SK-N-SH (cell line): ENCODE measurements around the gene PRKCH. TPM values are rescaled to one million over a fixed set of nuclear protein-coding genes. Genes with fewer than 3 reads are reported as not detected.

Experiments
- CTCF ChIA-PET: fragments of 300-600, 350-600 bp; formaldehyde crosslinking; extraction: SDS; loops from one replicate; lab custom pipeline; 2021; lab: Yijun Ruan, JAX
- POLR2A ChIA-PET: fragments of 350-600 bp; sonication (Branson Sonifier 250); formaldehyde crosslinking; extraction: SDS; loops from one replicate; lab custom pipeline; 2020; ENCODE audit warnings: antibody characterized with exemption, inconsistent platforms; lab: Yijun Ruan, JAX
- DNase-seq: peaks from one replicate; pipeline ENCODE4 v3.0.0; 2012
- H2AFZ ChIP-seq: fragments of 200-600 bp; sonication (generic); 2 replicates; pipeline ENCODE4 v1.8.1; 2016; ENCODE audit warnings: antibody characterized with exemption, mild to moderate bottlenecking, low read depth
- H3F3A ChIP-seq: fragments of 200-600 bp; sonication (generic); replicated peaks from 2 replicates; pipeline ENCODE3; 2016; ENCODE audit warnings: antibody characterized with exemption, mild to moderate bottlenecking; ENCODE audit not compliant: insufficient read depth
- H3K27ac ChIP-seq, 2 experiments: fragments of 200-500 bp in 1 of 2; fragments of 200-600 bp in 1 of 2; sonication (Bioruptor generic) in 1 of 2; sonication (generic), shearing (Covaris generic) in 1 of 2; 2 replicates each; pipeline versions ENCODE4 v1.5.1 to v1.6.1; 2014 to 2016; ENCODE audit warnings: low read depth in 2 of 2, inconsistent platforms in 1 of 2, low read length in 1 of 2, mild to moderate bottlenecking in 1 of 2, mixed read lengths in 1 of 2
- H3K27me3 ChIP-seq: fragments of 200-600 bp; sonication (generic), shearing (Covaris generic); 2 replicates; pipeline ENCODE4 v1.6.1; 2016; ENCODE audit warnings: mixed run types; ENCODE audit not compliant: insufficient read depth
- H3K36me3 ChIP-seq, 2 experiments: fragments of 200-500 bp in 1 of 2; fragments of 200-600 bp in 1 of 2; sonication (Bioruptor generic) in 1 of 2; sonication (generic) in 1 of 2; replicated peaks in 1 of 2; 2 replicates each; pipeline versions ENCODE3 to v1.5.1; 2014 to 2016; ENCODE audit warnings: low read length in 1 of 2, mild to moderate bottlenecking in 1 of 2; ENCODE audit not compliant: insufficient read depth in 2 of 2, control insufficient read depth in 1 of 2
- H3K4me1 ChIP-seq, 2 experiments: fragments of 200-500 bp in 1 of 2; fragments of 200-600 bp in 1 of 2; sonication (Bioruptor generic) in 1 of 2; sonication (generic), shearing (Covaris generic) in 1 of 2; 2 replicates each; pipeline versions ENCODE4 v1.5.1 to v1.6.1; 2014 to 2016; ENCODE audit warnings: low read depth in 1 of 2, low read length in 1 of 2, mixed run types in 1 of 2; ENCODE audit not compliant: insufficient read depth in 2 of 2, control insufficient read depth in 1 of 2
- H3K4me2 ChIP-seq: fragments of 200-600 bp; sonication (generic), shearing (Covaris generic); 2 replicates; pipeline ENCODE4 v1.6.1; 2017; ENCODE audit warnings: mixed run types
- H3K4me3 ChIP-seq, 2 experiments: fragments of 200-500 bp in 1 of 2; fragments of 200-600 bp in 1 of 2; sonication (Bioruptor generic) in 1 of 2; sonication (generic), shearing (Covaris generic) in 1 of 2; 2 replicates each; pipeline versions ENCODE4 v1.5.1 to v1.8.1; 2014 to 2016; ENCODE audit warnings: low read depth in 2 of 2, inconsistent platforms in 1 of 2, low read length in 1 of 2, mild to moderate bottlenecking in 1 of 2, mixed read lengths in 1 of 2, moderate library complexity in 1 of 2
- H3K79me2 ChIP-seq: fragments of 200-600 bp; sonication (generic); 2 replicates; pipeline ENCODE4 v1.8.1; 2017; ENCODE audit warnings: mild to moderate bottlenecking; ENCODE audit not compliant: insufficient read depth
- H3K9ac ChIP-seq: fragments of 200-600 bp; sonication (generic); 2 replicates; pipeline ENCODE4 v1.6.1; 2017; ENCODE audit warnings: mixed run types
- H3K9me2 ChIP-seq: fragments of 200-600 bp; sonication (generic); 2 replicates; pipeline ENCODE4 v1.6.1; 2017; ENCODE audit warnings: mixed run types
- H3K9me3 ChIP-seq: fragments of 200-600 bp; sonication (generic); 2 replicates; pipeline ENCODE4 v1.6.1; 2017; ENCODE audit warnings: mixed run types, mild to moderate bottlenecking, moderate library complexity
- H4K20me1 ChIP-seq: fragments of 200-600 bp; sonication (generic); 2 replicates; pipeline ENCODE4 v1.6.1; 2017; ENCODE audit warnings: mild to moderate bottlenecking, mixed run types; ENCODE audit not compliant: insufficient read depth
- ELF1 ChIP-seq: IDR thresholded peaks from 2 replicates; pipeline ENCODE4 v1.4.0; 2012
- EZH2phosphoT487 ChIP-seq: fragments of 200-600 bp; sonication (generic); IDR thresholded peaks from 2 replicates; pipeline ENCODE4 v1.6.1; 2017; ENCODE audit warnings: low read depth, mixed run types, mild to moderate bottlenecking, antibody characterized with exemption, moderate library complexity, borderline replicate concordance
- FOSL2 ChIP-seq: IDR thresholded peaks from 2 replicates; pipeline ENCODE4 v1.4.0; 2012; ENCODE audit warnings: low read depth, mild to moderate bottlenecking, moderate library complexity, borderline replicate concordance
- FOXJ3 ChIP-seq: sonication (generic); formaldehyde crosslinking; IDR thresholded peaks from 2 replicates; pipeline ENCODE4 v1.5.1; 2020; ENCODE audit warnings: mild to moderate bottlenecking, missing genetic modification reagents
- GABPA ChIP-seq: IDR thresholded peaks from 2 replicates; pipeline ENCODE4 v1.4.0; 2012; ENCODE audit warnings: low read depth, mild to moderate bottlenecking
- GATA2 ChIP-seq: sonication (generic); formaldehyde crosslinking; IDR thresholded peaks from 2 replicates; pipeline ENCODE4 v1.5.0; 2020; ENCODE audit warnings: mild to moderate bottlenecking, missing genetic modification reagents
- JUND ChIP-seq: IDR thresholded peaks from 2 replicates; pipeline ENCODE4 v1.4.0; 2012
- MXI1 ChIP-seq: IDR thresholded peaks from 2 replicates; pipeline ENCODE4 v1.6.1; 2012; ENCODE audit warnings: mild to moderate bottlenecking, low read depth, low read length, improper control_type of control experiment
- NFIC ChIP-seq: IDR thresholded peaks from 2 replicates; pipeline ENCODE4 v1.4.0; 2012; ENCODE audit warnings: borderline replicate concordance
- NRF1 ChIP-seq: IDR thresholded peaks from 2 replicates; pipeline ENCODE4 v1.6.1; 2012; ENCODE audit warnings: low read depth, mild to moderate bottlenecking, low read length
- POLR2AphosphoS5 ChIP-seq: IDR thresholded peaks from 2 replicates; pipeline ENCODE4 v1.6.1; 2012; ENCODE audit warnings: low read depth, low read length
- RFX5 ChIP-seq: IDR thresholded peaks from 2 replicates; pipeline ENCODE4 v1.6.1; 2012; ENCODE audit warnings: mild to moderate bottlenecking, improper control_type of control experiment, low read length
- TAF1 ChIP-seq: IDR thresholded peaks from 2 replicates; pipeline ENCODE4 v1.6.1; 2012; ENCODE audit warnings: low read depth, mild to moderate bottlenecking, low read length, moderate library complexity, borderline replicate concordance
- TCF12 ChIP-seq: IDR thresholded peaks from 2 replicates; pipeline ENCODE4 v1.4.0; 2012
- YY1 ChIP-seq: IDR thresholded peaks from 2 replicates; pipeline ENCODE4 v1.4.0; 2012; ENCODE audit warnings: low read depth, mild to moderate bottlenecking
- WGBS: methylation state at CpG from one replicate; pipeline ENCODE4 v1.1.6; 2017; ENCODE audit warnings: low lambda C conversion rate; 5-methylcytosine and 5-hydroxymethylcytosine counted together
- polyA plus RNA-seq, 3 experiments: library from polyadenylated mRNA; depleted of rRNA; stranded (reverse); fragments of >200 nt; gene quantifications; 2 replicates each; pipeline ENCODE4 v1.2.3, GENCODE V29; 2012
- TF ChIP-seq, protein P1 (sequence below): IDR thresholded peaks from 2 replicates; pipeline ENCODE4; 2012
- TF ChIP-seq, protein P2 (sequence below): IDR thresholded peaks from 2 replicates; pipeline ENCODE4 v1.4.0; 2012; ENCODE audit warnings: low read depth, borderline replicate concordance
- TF ChIP-seq, protein P3 (sequence below): fragments of 150-350 bp; IDR thresholded peaks from 2 replicates; pipeline ENCODE4 v1.6.1; 2017; ENCODE audit warnings: antibody characterized with exemption, low read length, low read depth, borderline replicate concordance
- TF ChIP-seq, protein P4 (sequence below): IDR thresholded peaks from 2 replicates; pipeline ENCODE4 v1.6.1; 2012; ENCODE audit warnings: mild to moderate bottlenecking, low read depth, low read length, moderate library complexity

Gene PRKCH
- polyA plus RNA-seq, 1 of the 3 experiments (the other 2 are of a cell fraction) = 4.2 TPM

DNA sequence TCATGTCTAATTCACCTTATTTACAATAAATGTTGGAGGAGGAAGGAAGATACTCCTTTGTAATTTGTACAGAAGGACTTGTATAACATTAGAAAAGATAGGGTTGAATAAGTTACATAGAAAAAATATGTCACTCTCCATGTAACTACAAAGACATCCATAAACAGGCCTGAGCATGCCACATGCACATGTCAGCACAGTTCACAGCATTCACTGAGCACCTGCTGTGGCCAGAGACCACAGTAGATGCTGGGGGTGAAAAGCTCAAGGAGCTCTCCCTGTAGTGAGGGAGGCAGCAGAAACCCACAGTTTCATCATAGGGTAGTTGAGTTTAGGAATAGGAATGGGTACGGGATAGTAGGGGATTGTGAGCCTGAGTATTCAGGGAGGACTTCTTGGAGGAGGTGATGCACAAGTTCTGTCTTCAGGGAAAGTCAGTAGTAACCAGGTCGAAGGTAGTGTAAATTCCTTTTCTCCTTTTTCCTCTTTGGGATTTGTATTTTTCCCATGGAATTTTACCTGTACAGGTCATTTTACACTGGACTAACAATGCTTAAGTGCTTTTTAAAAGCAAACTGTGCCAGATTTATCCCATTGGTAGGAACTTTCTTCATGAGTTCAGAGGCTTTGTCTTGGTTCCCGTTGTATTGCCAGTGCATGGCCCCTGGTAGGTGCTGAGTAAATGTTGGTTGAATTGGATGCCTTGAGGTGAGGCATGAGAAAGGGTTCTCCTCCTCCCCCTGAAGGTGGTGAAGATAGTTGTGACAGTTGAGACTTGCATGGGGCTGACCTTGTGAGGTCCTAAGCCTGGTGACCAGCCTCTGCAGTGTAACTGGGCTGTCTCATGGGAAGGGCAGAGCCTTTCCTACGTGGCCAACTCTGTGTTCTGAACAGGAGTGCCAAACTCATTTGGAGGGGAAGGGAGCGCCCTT, 20.2 kb downstream of the PRKCH start:
- DNase-seq = no peak
- Histone ChIP-seq H4K20me1 (no peaks in the 10 kb centered on the region), H3K27me3 (no peaks in the 10 kb centered on the region), H3K9me2 (no peaks in the 10 kb centered on the region), H3K9ac (no peak overlapping the region), H3F3A (no peaks in the 10 kb centered on the region), H2AFZ (no peak overlapping the region), H3K4me3 (no peak overlapping the region), H3K36me3 (no peaks in the 10 kb centered on the region), H3K9me3 (no peaks in the 10 kb centered on the region), H3K4me1 (no peaks in the 10 kb centered on the region; a peak in 1 of 4 replicates), H3K79me2 (no peaks in the 10 kb centered on the region), H3K27ac (no peak overlapping the region), H3K4me2 (no peak overlapping the region)
- ChIA-PET POLR2A (no interaction called here), CTCF (no interaction called here)
- TF ChIP-seq TCF12 = no peak
- no peak for TF ChIP-seq NRF1
- TF ChIP-seq, protein P1, sequence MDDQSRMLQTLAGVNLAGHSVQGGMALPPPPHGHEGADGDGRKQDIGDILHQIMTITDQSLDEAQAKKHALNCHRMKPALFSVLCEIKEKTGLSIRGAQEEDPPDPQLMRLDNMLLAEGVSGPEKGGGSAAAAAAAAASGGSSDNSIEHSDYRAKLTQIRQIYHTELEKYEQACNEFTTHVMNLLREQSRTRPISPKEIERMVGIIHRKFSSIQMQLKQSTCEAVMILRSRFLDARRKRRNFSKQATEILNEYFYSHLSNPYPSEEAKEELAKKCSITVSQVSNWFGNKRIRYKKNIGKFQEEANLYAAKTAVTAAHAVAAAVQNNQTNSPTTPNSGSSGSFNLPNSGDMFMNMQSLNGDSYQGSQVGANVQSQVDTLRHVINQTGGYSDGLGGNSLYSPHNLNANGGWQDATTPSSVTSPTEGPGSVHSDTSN = no peak
- TF ChIP-seq GABPA = no peak
- TF ChIP-seq NFIC = no peak
- no peak for TF ChIP-seq YY1
- TF ChIP-seq FOSL2 = no peak
- TF ChIP-seq GATA2 = no peak
- TF ChIP-seq POLR2AphosphoS5 = no peak
- TF ChIP-seq, protein P2, sequence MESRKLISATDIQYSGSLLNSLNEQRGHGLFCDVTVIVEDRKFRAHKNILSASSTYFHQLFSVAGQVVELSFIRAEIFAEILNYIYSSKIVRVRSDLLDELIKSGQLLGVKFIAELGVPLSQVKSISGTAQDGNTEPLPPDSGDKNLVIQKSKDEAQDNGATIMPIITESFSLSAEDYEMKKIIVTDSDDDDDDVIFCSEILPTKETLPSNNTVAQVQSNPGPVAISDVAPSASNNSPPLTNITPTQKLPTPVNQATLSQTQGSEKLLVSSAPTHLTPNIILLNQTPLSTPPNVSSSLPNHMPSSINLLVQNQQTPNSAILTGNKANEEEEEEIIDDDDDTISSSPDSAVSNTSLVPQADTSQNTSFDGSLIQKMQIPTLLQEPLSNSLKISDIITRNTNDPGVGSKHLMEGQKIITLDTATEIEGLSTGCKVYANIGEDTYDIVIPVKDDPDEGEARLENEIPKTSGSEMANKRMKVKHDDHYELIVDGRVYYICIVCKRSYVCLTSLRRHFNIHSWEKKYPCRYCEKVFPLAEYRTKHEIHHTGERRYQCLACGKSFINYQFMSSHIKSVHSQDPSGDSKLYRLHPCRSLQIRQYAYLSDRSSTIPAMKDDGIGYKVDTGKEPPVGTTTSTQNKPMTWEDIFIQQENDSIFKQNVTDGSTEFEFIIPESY = no peak
- 39% methylated on average over 5 of the region's 5 CpGs for WGBS

DNA sequence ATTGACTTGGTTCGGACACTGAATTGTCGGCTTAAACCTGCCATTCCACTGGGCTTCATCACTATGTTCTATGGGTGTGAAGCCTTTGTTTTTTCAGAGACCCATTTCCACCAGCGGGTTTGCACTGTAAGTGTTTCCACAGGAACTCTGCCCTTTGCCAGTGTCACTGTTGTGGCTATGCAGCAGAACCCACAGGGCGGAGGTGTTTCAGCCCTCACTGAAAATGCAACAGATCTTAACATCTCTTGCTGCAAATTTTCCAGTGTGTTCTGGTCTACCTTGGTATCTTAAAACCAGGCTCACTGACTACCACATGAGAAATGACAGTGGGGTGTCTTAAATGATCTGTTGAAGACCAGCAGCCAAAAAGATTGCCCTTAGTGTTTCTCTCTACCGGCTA, 21.1 kb downstream of the PRKCH start:
- ChIA-PET CTCF (no interaction called here), POLR2A (no interaction called here)
- H3K9ac ChIP-seq = no peak overlapping the region
- H3K27me3 ChIP-seq = no peaks in the 10 kb centered on the region
- H3F3A ChIP-seq = no peaks in the 10 kb centered on the region
- WGBS = 76% methylated on average over 5 of the region's 5 CpGs
- no peak overlapping the region for H3K4me2 ChIP-seq
- no peaks in the 10 kb centered on the region for H4K20me1 ChIP-seq
- no peak overlapping the region for H2AFZ ChIP-seq
- DNase-seq = no peak
- no peaks in the 10 kb centered on the region for H3K9me2 ChIP-seq
- H3K79me2 ChIP-seq = no peaks in the 10 kb centered on the region
- H3K4me3 ChIP-seq = no peak overlapping the region
- no peaks in the 10 kb centered on the region; a peak in 1 of 4 replicates for H3K4me1 ChIP-seq
- H3K36me3 ChIP-seq = no peaks in the 10 kb centered on the region
- no peak overlapping the region for H3K27ac ChIP-seq
- H3K9me3 ChIP-seq = no peaks in the 10 kb centered on the region
- no peak for TF ChIP-seq TAF1
- no peak for TF ChIP-seq EZH2phosphoT487
- TF ChIP-seq RFX5 = no peak
- no peak for TF ChIP-seq ELF1
- no peak for TF ChIP-seq MXI1
- TF ChIP-seq, protein P3, sequence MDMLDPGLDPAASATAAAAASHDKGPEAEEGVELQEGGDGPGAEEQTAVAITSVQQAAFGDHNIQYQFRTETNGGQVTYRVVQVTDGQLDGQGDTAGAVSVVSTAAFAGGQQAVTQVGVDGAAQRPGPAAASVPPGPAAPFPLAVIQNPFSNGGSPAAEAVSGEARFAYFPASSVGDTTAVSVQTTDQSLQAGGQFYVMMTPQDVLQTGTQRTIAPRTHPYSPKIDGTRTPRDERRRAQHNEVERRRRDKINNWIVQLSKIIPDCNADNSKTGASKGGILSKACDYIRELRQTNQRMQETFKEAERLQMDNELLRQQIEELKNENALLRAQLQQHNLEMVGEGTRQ = no peak
- no peak for TF ChIP-seq TCF12
- TF ChIP-seq, protein P4, sequence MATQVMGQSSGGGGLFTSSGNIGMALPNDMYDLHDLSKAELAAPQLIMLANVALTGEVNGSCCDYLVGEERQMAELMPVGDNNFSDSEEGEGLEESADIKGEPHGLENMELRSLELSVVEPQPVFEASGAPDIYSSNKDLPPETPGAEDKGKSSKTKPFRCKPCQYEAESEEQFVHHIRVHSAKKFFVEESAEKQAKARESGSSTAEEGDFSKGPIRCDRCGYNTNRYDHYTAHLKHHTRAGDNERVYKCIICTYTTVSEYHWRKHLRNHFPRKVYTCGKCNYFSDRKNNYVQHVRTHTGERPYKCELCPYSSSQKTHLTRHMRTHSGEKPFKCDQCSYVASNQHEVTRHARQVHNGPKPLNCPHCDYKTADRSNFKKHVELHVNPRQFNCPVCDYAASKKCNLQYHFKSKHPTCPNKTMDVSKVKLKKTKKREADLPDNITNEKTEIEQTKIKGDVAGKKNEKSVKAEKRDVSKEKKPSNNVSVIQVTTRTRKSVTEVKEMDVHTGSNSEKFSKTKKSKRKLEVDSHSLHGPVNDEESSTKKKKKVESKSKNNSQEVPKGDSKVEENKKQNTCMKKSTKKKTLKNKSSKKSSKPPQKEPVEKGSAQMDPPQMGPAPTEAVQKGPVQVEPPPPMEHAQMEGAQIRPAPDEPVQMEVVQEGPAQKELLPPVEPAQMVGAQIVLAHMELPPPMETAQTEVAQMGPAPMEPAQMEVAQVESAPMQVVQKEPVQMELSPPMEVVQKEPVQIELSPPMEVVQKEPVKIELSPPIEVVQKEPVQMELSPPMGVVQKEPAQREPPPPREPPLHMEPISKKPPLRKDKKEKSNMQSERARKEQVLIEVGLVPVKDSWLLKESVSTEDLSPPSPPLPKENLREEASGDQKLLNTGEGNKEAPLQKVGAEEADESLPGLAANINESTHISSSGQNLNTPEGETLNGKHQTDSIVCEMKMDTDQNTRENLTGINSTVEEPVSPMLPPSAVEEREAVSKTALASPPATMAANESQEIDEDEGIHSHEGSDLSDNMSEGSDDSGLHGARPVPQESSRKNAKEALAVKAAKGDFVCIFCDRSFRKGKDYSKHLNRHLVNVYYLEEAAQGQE = no peak
- no peak for TF ChIP-seq FOXJ3 (CRISPR knock-in tag)
- TF ChIP-seq NRF1 = no peak
- TF ChIP-seq JUND = no peak
